ENCODE results near the gene PER2.
"Not testable (repeated sequence)": the region's sequence is repeated elsewhere in the genome, so short reads cannot be mapped to it uniquely, and the experiment has no call there.

PER2 gene

DNA sequence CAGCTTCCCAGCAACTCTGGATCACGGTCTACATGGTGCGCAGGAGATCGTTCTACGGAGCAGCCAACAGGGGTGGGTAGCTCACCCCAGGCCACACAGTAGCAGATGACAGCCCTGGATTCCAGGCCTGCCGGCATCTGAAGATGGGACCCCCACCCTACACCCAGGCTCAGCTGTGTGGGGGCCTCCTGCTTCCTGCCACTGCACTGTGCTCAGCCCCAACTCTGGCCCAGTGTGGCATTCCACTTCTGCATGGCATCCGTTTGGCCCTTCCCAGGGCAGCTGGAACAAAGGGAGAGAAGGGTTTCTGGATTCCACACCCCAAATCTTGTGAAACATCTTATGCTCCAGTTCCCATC, 9.1 kb downstream of the PER2 start:
- Histone ChIP-seq H3K4me3 (ENCODE audit: insufficient read length, low read depth) (no peak overlapping the region), H3K36me3 (ENCODE audit: insufficient read depth, insufficient read length, low read length) (peaks cover 24% of the 10 kb centered on the region), H3K9me3 (ENCODE audit: insufficient read depth, low read length) (no peaks in the 10 kb centered on the region), H3K9ac (ENCODE audit: insufficient read length, low read depth) (no peak overlapping the region), H3K27me3 (ENCODE audit: insufficient read depth, insufficient read length) (no peaks in the 10 kb centered on the region), H3K4me1 (ENCODE audit: insufficient read depth, insufficient read length) (peaks cover 6% of the 10 kb centered on the region)
- TF ChIP-seq ZNF274 (IDR thresholded peaks at IDR 0.05; ENCODE audit: low read depth, low read length) (no peak), YY1 (IDR thresholded peaks at IDR 0.05; ENCODE audit: insufficient read depth, insufficient read length) (no peak)
- DNase-seq (ENCODE audit: low read depth, low spot score) = no peak

DNA sequence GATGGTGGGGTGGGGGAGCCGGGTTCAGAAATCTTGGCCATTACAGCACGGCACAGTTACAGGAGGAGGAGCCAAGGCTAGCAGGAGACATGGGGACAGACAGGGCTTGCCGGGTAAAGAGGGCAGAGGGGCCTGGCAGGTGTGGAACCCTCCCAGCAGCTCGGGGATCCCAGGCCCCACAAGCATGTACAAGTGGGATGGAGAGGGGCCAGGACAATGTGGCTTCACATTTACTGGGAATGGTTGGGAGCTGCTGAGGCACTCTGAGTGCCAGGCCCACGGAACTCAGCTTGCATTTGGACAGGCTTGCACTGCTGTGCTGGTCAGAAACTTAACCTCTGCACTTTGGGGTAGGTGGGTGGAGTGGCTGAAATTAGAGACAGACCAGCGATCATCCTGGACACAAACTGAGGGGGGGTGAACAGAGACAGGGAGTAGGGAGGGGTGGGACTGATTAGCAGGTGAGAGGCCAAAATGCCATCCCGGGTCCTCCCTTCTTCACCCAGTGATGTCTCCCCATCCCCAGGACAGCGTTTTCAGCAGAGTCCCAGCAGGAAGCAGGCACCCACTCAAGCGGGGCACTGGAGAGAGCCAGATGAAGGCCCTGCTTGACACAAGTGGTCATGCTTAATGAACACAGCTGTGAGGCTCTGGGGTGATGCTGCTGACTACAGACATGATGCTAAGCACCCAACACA, 9.6 kb downstream of the PER2 start:
- DNase-seq (ENCODE audit: low read depth, low spot score) = no peak
- Histone ChIP-seq H3K4me3 (ENCODE audit: insufficient read length, low read depth) (no peak overlapping the region), H3K36me3 (ENCODE audit: insufficient read depth, insufficient read length, low read length) (peaks cover 29% of the 10 kb centered on the region), H3K4me1 (ENCODE audit: insufficient read depth, insufficient read length) (peaks cover 6% of the 10 kb centered on the region), H3K9me3 (ENCODE audit: insufficient read depth, low read length) (no peaks in the 10 kb centered on the region), H3K27me3 (ENCODE audit: insufficient read depth, insufficient read length) (no peaks in the 10 kb centered on the region), H3K9ac (ENCODE audit: insufficient read length, low read depth) (no peak overlapping the region)
- no peak for TF ChIP-seq YY1 (IDR thresholded peaks at IDR 0.05; ENCODE audit: insufficient read depth, insufficient read length)
- no peak for TF ChIP-seq SUZ12 (IDR thresholded peaks at IDR 0.05; ENCODE audit: extremely low read depth, insufficient read depth, insufficient read length)
- no peak for TF ChIP-seq ZNF274 (IDR thresholded peaks at IDR 0.05; ENCODE audit: low read depth, low read length)

DNA sequence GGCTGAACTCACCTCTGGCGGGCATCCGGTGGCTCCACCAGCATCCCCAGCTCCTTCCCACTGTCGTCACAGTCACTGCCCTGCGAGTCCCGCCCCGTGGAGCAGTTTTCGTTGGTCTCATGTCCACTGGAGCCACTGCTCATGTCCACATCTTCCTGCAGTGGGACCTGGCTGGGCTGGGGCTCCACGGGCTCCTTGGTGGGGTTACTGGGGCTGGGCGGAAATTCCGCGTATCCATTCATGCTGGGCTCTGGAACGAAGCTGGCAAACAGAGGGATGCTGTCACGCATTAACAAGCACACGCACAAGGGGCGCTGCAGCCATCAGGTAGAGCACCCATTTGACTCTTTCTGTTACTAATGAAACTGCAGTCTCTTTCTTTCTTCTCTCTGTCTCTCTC, 10.7 kb downstream of the PER2 start:
- Histone ChIP-seq H3K27me3 (ENCODE audit: insufficient read depth, insufficient read length) (no peaks in the 10 kb centered on the region), H3K9ac (ENCODE audit: insufficient read length, low read depth) (no peak overlapping the region), H3K9me3 (ENCODE audit: insufficient read depth, low read length) (no peaks in the 10 kb centered on the region), H3K4me1 (ENCODE audit: insufficient read depth, insufficient read length) (peaks cover 2% of the 10 kb centered on the region), H3K36me3 (ENCODE audit: insufficient read depth, insufficient read length, low read length) (peaks cover 33% of the 10 kb centered on the region), H3K4me3 (ENCODE audit: insufficient read length, low read depth) (no peak overlapping the region)
- no peak for DNase-seq (ENCODE audit: low read depth, low spot score)
- no peak for TF ChIP-seq YY1 (IDR thresholded peaks at IDR 0.05; ENCODE audit: insufficient read depth, insufficient read length)
- no peak for TF ChIP-seq SUZ12 (IDR thresholded peaks at IDR 0.05; ENCODE audit: extremely low read depth, insufficient read depth, insufficient read length)
- TF ChIP-seq ZNF274 (IDR thresholded peaks at IDR 0.05; ENCODE audit: low read depth, low read length) = no peak

DNA sequence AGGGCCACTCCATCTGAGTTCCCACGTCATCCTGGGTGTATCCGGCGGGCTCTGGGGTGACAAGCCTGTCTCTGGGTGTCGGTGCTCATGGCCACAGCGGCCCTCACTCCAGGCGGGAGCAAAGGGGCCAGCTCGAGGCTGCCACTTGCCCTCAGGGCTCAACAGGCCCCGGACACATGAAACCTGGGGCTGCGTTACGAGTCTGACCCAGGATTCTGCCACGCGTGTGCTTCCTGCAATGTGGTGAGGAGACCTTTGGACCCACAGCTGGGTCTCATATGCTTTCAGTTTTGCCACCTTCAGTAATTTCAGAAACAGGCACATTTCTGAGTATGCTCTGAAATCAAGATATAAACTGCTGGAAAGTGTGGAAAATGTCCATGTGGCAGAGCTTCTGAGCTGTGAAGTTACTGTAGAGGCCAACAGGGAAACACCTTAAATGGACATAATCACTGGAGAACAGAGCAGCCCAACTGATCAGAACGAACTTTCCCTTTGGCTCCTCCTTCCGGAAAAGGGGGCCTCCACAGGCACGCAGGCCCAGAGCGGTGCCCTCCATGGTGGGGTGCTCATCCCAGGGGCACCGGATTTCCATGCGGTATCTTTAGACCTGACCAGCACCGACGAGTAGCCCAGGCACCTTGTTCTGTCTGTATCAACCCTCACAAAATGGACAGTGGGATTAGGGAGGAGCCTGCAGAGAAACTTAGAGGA, 14.1 kb downstream of the PER2 start:
- H3K9ac ChIP-seq (ENCODE audit: insufficient read length, low read depth) = no peak overlapping the region
- peaks cover 49% of the 10 kb centered on the region for H3K36me3 ChIP-seq (ENCODE audit: insufficient read depth, insufficient read length, low read length)
- H3K4me1 ChIP-seq (ENCODE audit: insufficient read depth, insufficient read length) = peaks cover 10% of the 10 kb centered on the region
- DNase-seq (ENCODE audit: low read depth, low spot score) = no peak
- TF ChIP-seq SUZ12 (IDR thresholded peaks at IDR 0.05; ENCODE audit: extremely low read depth, insufficient read depth, insufficient read length) (no peak), ZNF274 (IDR thresholded peaks at IDR 0.05; ENCODE audit: low read depth, low read length) (no peak), YY1 (IDR thresholded peaks at IDR 0.05; ENCODE audit: insufficient read depth, insufficient read length) (no peak)
- no peaks in the 10 kb centered on the region for H3K9me3 ChIP-seq (ENCODE audit: insufficient read depth, low read length)
- H3K4me3 ChIP-seq (ENCODE audit: insufficient read length, low read depth) = no peak overlapping the region
- H3K27me3 ChIP-seq (ENCODE audit: insufficient read depth, insufficient read length) = no peaks in the 10 kb centered on the region

DNA sequence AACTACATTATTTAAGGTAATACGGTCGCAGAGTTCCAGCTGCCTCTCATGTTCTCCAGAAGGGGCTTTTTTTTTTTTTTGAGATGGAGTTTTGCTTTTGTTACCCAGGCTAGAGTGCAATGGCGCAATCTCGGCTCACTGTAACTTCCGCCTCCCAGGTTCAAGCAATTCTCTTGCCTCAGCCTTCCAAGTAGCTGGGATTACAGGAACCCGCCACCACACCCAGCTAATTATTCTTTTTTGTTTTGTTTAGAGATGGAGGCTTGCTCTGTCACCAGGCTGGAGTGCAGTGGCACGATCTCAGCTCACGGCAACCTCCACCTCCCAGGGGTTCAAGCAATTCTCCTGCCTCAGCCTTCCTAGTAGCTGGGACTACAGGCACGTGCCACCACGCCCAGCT, 15.0 kb downstream of the PER2 start:
- Histone ChIP-seq H3K36me3 (ENCODE audit: insufficient read depth, insufficient read length, low read length) (peaks cover 51% of the 10 kb centered on the region), H3K4me1 (ENCODE audit: insufficient read depth, insufficient read length) (peaks cover 10% of the 10 kb centered on the region)
- not testable (repeated sequence) for H3K27me3 ChIP-seq (ENCODE audit: insufficient read depth, insufficient read length); H3K9me3 ChIP-seq (ENCODE audit: insufficient read depth, low read length); H3K4me3 ChIP-seq (ENCODE audit: insufficient read length, low read depth); H3K9ac ChIP-seq (ENCODE audit: insufficient read length, low read depth); DNase-seq (ENCODE audit: low read depth, low spot score)

DNA sequence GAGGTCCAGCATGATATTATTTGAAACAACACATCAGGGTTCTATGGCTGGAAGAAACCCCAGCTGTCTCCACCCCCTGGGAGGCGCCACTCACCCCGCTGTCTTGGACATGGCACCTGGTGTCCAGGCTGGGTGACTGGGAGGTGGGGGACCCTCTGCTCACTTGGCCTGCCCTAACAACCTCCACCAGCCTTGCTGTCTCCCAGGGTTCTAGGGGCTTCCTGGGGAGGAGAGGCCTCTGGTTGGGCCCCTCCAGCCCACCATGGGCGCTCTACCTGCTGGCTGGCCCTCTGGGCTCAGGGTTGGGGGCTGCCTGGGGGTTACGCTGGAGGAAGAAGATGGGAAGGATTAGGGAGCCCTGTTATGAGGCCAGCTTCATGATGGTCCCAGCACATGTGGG, 16.3 kb downstream of the PER2 start:
- no peak for DNase-seq (ENCODE audit: low read depth, low spot score)
- Histone ChIP-seq H3K36me3 (ENCODE audit: insufficient read depth, insufficient read length, low read length) (peaks cover 63% of the 10 kb centered on the region), H3K4me1 (ENCODE audit: insufficient read depth, insufficient read length) (peaks cover 8% of the 10 kb centered on the region), H3K4me3 (ENCODE audit: insufficient read length, low read depth) (no peak overlapping the region), H3K27me3 (ENCODE audit: insufficient read depth, insufficient read length) (no peaks in the 10 kb centered on the region), H3K9ac (ENCODE audit: insufficient read length, low read depth) (no peak overlapping the region), H3K9me3 (ENCODE audit: insufficient read depth, low read length) (no peaks in the 10 kb centered on the region)
- no peak for TF ChIP-seq YY1 (IDR thresholded peaks at IDR 0.05; ENCODE audit: insufficient read depth, insufficient read length)
- no peak for TF ChIP-seq SUZ12 (IDR thresholded peaks at IDR 0.05; ENCODE audit: extremely low read depth, insufficient read depth, insufficient read length)
- no peak for TF ChIP-seq ZNF274 (IDR thresholded peaks at IDR 0.05; ENCODE audit: low read depth, low read length)

DNA sequence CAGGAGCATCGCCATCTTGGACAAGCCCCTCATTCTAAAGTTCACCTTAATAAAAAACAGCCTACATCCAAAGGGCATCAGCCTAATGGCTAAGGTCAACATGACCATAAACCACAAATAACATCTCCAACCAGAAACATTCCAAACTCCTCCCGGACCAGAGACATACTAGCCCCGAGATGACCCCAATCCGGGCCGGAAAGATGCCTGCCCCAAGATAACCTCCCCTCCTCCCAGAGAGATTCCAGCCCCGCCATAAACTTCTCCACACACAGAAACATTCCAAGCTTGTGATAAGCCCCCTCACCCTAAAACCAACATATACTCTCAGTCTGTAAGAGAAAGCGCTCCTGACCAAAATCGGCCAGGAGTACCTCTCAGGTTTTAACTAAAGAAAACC, 16.7 kb downstream of the PER2 start:
- H3K4me1 ChIP-seq (ENCODE audit: insufficient read depth, insufficient read length); H3K9me3 ChIP-seq (ENCODE audit: insufficient read depth, low read length); H3K9ac ChIP-seq (ENCODE audit: insufficient read length, low read depth); DNase-seq (ENCODE audit: low read depth, low spot score); H3K4me3 ChIP-seq (ENCODE audit: insufficient read length, low read depth); H3K27me3 ChIP-seq (ENCODE audit: insufficient read depth, insufficient read length): not testable (repeated sequence)
- peaks cover 62% of the 10 kb centered on the region for H3K36me3 ChIP-seq (ENCODE audit: insufficient read depth, insufficient read length, low read length)
